LHCN-M2 (cell line): Measurements from ENCODE around the gene FAM156A. TPM values are rescaled to one million over a fixed set of nuclear protein-coding genes. Genes with fewer than 3 reads are reported as not detected.
"Not testable (repeated sequence)": the region's sequence is repeated elsewhere in the genome, so short reads cannot be mapped to it uniquely, and the experiment has no call there.

Experiments used
- DNase-seq: peaks from one replicate; pipeline ENCODE4 v3.0.0-alpha.2; 2012; ENCODE audit warnings: low read depth
- total RNA-seq: library from RNA; depleted of rRNA; stranded (reverse); fragments of >200 nt; gene quantifications from 2 replicates; pipeline ENCODE4 v1.2.3, GENCODE V29; 2014

Gene FAM156A
- total RNA-seq, 1 experiment from 2014 or later = 25.5 TPM

- not testable (repeated sequence) for DNase-seq
These were observed 8.8 kb upstream of the FAM156A start for GRCh38 chrX:52966993-52967738.

GRCh38 chrX:52958961-52959360 lies 643 bp upstream of the FAM156A start:
- DNase-seq = not testable (repeated sequence)

GRCh38 chrX:52949884-52950283 lies 8.4 kb downstream of the FAM156A start:
- DNase-seq = not testable (repeated sequence)

- DNase-seq = not testable (repeated sequence)
These were observed 9.0 kb downstream of the FAM156A start for GRCh38 chrX:52949325-52949724.

GRCh38 chrX:52948265-52948664 lies 10.1 kb downstream of the FAM156A start:
- not testable (repeated sequence) for DNase-seq

GRCh38 chrX:52947501-52947900 lies 10.8 kb downstream of the FAM156A start:
- DNase-seq = not testable (repeated sequence)

GRCh38 chrX:52945838-52946494 lies 12.4 kb downstream of the FAM156A start:
- not testable (repeated sequence) for DNase-seq

- not testable (repeated sequence) for DNase-seq
These were observed 16.6 kb downstream of the FAM156A start for GRCh38 chrX:52941728-52942127.

GRCh38 chrX:52940704-52941103 lies 17.6 kb downstream of the FAM156A start:
- not testable (repeated sequence) for DNase-seq

- not testable (repeated sequence) for DNase-seq
These were observed 22.9 kb downstream of the FAM156A start for GRCh38 chrX:52935470-52935784.

- peak; percentile 93 for DNase-seq
These were observed 23.4 kb downstream of the FAM156A start for GRCh38 chrX:52934704-52935469.

GRCh38 chrX:52933976-52934703 lies 24.2 kb downstream of the FAM156A start:
- DNase-seq = peak; percentile 52

- no peak for DNase-seq
These were observed 25.1 kb downstream of the FAM156A start for GRCh38 chrX:52933213-52933612.

GRCh38 chrX:52930214-52930613 lies 28.1 kb downstream of the FAM156A start:
- DNase-seq = not testable (repeated sequence)

- DNase-seq = peak; percentile 50
These were observed 34.5 kb downstream of the FAM156A start for GRCh38 chrX:52923781-52924241.

- DNase-seq = not testable (repeated sequence)
These were observed 43.6 kb downstream of the FAM156A start for GRCh38 chrX:52914704-52915103.

- DNase-seq = not testable (repeated sequence)
These were observed 44.6 kb downstream of the FAM156A start for GRCh38 chrX:52913681-52914080.

- not testable (repeated sequence) for DNase-seq
These were observed 48.9 kb downstream of the FAM156A start for GRCh38 chrX:52909313-52909969.

GRCh38 chrX:52907900-52908299 lies 50.4 kb downstream of the FAM156A start:
- DNase-seq = not testable (repeated sequence)

- DNase-seq = not testable (repeated sequence)
These were observed 51.2 kb downstream of the FAM156A start for GRCh38 chrX:52907137-52907536.

GRCh38 chrX:52906072-52906471 lies 52.2 kb downstream of the FAM156A start:
- not testable (repeated sequence) for DNase-seq
